ENCODE results near the gene CD99L2.
"Not testable (repeated sequence)": the region's sequence is repeated elsewhere in the genome, so short reads cannot be mapped to it uniquely, and the experiment has no call there.

CD99L2 gene

DNA sequence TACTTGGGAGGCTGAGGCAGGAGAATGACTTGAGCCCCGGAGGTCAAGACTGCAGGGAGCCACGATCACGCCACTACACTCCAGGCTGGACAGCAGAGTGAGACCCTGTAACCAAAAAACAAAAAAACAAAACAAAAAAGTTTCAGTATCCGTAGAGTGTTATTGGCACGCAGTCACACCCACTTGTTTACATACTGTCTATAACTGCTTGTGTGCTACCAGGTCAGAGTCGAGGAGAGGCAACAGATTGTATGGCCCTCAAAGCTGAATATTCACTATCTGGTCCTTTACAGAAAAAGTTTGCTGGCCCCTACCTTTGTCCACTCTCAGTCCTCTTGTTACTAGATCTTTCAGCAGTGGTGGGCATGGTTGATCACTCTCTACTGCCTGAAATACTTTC, 8.2 kb upstream of the CD99L2 start:
- Mint-ChIP-seq H3K36me3 (no peaks in the 10 kb centered on the region), H3K9me3 (ENCODE audit: low read depth) (no peaks in the 10 kb centered on the region), H3K27me3 (no peaks in the 10 kb centered on the region), H3K4me3 (no peak overlapping the region), H3K27ac (no peak overlapping the region), H3K4me1 (ENCODE audit: low read depth) (no peaks in the 10 kb centered on the region)

DNA sequence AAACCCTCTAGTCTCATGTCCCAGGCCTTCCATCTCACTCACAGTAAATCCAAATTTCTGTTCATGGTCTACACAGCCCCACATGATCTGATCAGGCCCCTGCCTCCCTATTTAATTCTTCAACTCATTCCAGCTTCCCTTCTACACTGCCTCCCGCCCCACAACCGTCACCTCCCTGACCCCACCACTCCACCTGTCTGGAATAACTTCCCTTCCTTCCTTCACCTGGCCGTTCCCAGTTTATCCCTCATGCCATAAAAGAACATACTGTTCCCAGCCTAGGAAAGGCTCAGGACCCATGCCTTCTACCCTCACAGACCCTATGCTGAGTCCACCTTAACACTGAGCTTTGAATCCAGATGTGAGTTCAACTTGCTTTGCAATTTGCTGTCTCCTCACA, 6.8 kb upstream of the CD99L2 start:
- Mint-ChIP-seq H3K27ac (no peak overlapping the region), H3K9me3 (ENCODE audit: low read depth) (no peaks in the 10 kb centered on the region), H3K36me3 (no peaks in the 10 kb centered on the region), H3K27me3 (no peaks in the 10 kb centered on the region), H3K4me3 (no peak overlapping the region), H3K4me1 (ENCODE audit: low read depth) (no peaks in the 10 kb centered on the region)

GRCh38 chrX:150903110-150903508, 4.6 kb upstream of the CD99L2 start:
- H3K27me3 Mint-ChIP-seq = no peaks in the 10 kb centered on the region
- no peak overlapping the region for H3K27ac Mint-ChIP-seq
- no peaks in the 10 kb centered on the region for H3K9me3 Mint-ChIP-seq (ENCODE audit: low read depth)
- H3K36me3 Mint-ChIP-seq = no peaks in the 10 kb centered on the region
- peaks cover 3% of the 10 kb centered on the region for H3K4me1 Mint-ChIP-seq (ENCODE audit: low read depth)
- no peak overlapping the region for H3K4me3 Mint-ChIP-seq

DNA sequence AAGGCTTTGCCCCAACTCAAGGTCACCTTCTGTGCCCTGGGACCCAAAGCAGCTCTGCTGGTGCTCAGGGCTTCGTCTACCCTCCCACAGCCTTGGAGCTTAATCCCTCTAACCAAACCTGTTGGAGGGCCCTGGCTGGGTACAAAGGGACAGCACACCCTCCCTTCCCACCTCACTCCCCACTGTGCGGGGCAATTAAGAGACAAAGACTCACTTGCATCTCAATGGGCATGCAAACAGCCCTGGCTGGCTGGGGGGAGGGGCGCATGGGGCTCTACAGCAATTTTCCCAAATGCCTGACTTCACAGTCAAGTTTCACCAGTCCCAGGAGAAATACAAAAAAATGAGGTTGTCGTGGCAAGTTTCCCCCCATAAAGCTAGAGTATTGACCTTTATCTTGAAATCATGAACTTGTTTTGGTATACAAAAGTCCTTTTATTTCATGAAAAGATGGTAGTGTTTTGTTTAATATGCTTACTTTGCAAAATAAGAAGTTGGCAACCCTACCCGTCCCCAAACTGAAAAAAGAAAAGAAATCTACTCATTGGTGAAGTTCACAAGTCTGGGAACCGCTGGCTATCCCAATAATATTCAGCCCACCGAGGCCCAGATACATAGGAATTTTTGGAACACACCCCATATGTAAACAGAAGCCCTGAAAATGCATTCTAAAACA, 4.1 kb upstream of the CD99L2 start:
- Mint-ChIP-seq H3K4me3 (no peak overlapping the region), H3K27me3 (no peaks in the 10 kb centered on the region), H3K27ac (no peak overlapping the region)

GRCh38 chrX:150899191-150899757, 806 bp upstream of the CD99L2 start:
- Mint-ChIP-seq H3K36me3 (no peaks in the 10 kb centered on the region), H3K4me3 (peak overlapping the region; percentile 88), H3K27ac (peak overlapping the region; percentile 46), H3K4me1 (ENCODE audit: low read depth) (peaks cover 11% of the 10 kb centered on the region), H3K27me3 (no peaks in the 10 kb centered on the region), H3K9me3 (ENCODE audit: low read depth) (no peaks in the 10 kb centered on the region)

More for the DNA sequence above, 4.1 kb upstream of the CD99L2 start:
- Mint-ChIP-seq H3K36me3 (no peaks in the 10 kb centered on the region), H3K9me3 (ENCODE audit: low read depth) (no peaks in the 10 kb centered on the region), H3K4me1 (ENCODE audit: low read depth) (peaks cover 4% of the 10 kb centered on the region)

DNA sequence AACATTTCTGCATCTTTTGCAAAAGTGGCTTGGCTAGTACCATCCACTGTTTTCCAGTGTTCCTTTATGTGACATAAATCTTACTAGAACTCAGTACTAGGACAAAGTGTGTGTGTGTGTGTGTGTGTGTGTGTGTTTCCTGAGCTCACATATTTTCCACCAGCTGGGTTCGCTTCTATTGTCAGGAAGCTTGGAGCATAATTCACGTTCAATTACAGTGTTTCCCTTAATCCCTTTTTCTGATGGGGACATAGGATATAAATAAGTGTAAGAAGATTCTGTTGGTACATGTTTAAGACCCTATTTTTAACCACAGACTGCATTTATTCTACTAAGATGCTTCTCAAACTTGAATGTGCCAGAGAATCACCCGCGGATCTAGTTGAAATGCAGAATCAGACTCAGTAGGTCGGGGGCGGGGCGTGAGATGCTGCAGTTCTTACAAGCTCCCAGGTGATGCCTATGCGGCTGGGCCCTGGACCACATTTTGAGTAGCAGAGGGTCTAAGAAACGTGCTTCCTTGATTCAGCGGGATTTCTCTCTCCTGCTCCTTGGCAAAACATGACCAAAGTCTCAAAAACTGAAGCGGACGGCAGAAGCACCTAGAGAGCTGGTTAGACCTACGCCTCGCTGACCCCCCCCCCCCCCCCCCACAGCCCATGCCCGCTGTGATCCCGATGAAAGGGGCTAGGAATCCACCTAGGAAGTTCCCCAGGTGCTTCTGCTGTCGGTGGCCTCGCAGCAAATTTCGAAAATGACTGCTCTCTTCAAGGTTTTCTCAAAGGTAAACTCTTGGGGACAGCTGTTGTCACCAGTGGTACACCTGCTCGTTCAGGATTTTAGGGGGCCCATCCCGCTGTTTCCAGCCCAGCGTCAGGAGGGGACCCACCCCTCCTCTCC, 797 bp downstream of the CD99L2 start:
- peak overlapping the region; percentile 54 for H3K27ac Mint-ChIP-seq

DNA sequence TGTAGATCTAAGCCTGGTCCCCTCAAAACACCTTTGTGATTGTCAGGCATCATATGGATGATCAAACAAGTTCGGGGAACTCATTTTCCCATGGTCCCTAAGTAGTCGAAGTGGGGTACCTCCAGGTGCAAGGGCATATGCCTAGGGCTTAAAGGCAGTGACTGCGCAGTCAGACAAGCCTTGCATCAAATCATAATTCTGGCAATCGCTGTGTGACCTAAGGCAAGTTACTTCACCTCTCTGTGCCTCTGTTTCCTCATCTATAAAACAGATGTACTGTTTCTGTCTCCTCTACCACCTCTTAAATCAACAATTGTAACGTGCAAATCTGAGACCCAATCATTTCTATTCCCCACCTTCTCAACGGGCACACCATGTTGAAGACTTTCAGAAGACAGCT, 1.8 kb downstream of the CD99L2 start:
- Mint-ChIP-seq H3K9me3 (ENCODE audit: low read depth) (no peaks in the 10 kb centered on the region), H3K4me1 (ENCODE audit: low read depth) (peaks cover 11% of the 10 kb centered on the region), H3K27me3 (no peaks in the 10 kb centered on the region), H3K36me3 (no peaks in the 10 kb centered on the region), H3K27ac (no peak overlapping the region), H3K4me3 (peak overlapping the region; percentile 31)

More for the DNA sequence above, 797 bp downstream of the CD99L2 start:
- Mint-ChIP-seq H3K36me3 (no peaks in the 10 kb centered on the region), H3K4me3 (peak overlapping the region; percentile 80), H3K9me3 (ENCODE audit: low read depth) (no peaks in the 10 kb centered on the region), H3K4me1 (ENCODE audit: low read depth) (peaks cover 11% of the 10 kb centered on the region), H3K27me3 (no peaks in the 10 kb centered on the region)

DNA sequence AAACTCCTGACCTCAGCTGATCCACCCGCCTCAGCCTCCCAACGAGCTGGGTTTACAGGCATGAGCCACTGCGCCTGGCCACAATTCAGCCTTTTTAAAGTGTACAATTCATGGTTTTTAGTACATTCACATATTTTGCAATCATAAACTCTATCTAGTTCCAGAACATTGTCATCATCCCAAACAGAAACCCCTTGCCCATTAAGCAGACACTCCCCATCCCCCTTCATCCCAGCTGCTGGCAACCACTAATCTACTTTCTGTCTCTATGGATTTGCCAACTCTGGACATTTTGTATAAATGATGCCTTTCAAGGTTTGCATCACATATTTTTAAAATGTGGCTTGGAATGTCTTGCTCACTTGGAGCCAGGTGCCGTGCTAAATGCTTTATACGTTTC, 4.5 kb downstream of the CD99L2 start:
- H3K36me3 Mint-ChIP-seq = no peaks in the 10 kb centered on the region
- no peak overlapping the region for H3K27ac Mint-ChIP-seq
- H3K4me3 Mint-ChIP-seq = no peak overlapping the region
- no peaks in the 10 kb centered on the region for H3K27me3 Mint-ChIP-seq
- no peaks in the 10 kb centered on the region for H3K9me3 Mint-ChIP-seq (ENCODE audit: low read depth)
- peaks cover 9% of the 10 kb centered on the region for H3K4me1 Mint-ChIP-seq (ENCODE audit: low read depth)

- Mint-ChIP-seq H3K27me3 (no peaks in the 10 kb centered on the region), H3K4me1 (ENCODE audit: low read depth) (no peaks in the 10 kb centered on the region), H3K36me3 (peaks cover 4% of the 10 kb centered on the region), H3K4me3 (no peak overlapping the region), H3K27ac (no peak overlapping the region), H3K9me3 (ENCODE audit: low read depth) (no peaks in the 10 kb centered on the region)
These were observed 9.3 kb downstream of the CD99L2 start for GRCh38 chrX:150889131-150889530.

- H3K4me1 Mint-ChIP-seq (ENCODE audit: low read depth) = peaks cover 3% of the 10 kb centered on the region
- peaks cover 4% of the 10 kb centered on the region for H3K36me3 Mint-ChIP-seq
- no peaks in the 10 kb centered on the region for H3K9me3 Mint-ChIP-seq (ENCODE audit: low read depth)
- H3K27me3 Mint-ChIP-seq = no peaks in the 10 kb centered on the region
- no peak overlapping the region for H3K27ac Mint-ChIP-seq
- no peak overlapping the region for H3K4me3 Mint-ChIP-seq
These were observed 10.5 kb downstream of the CD99L2 start for GRCh38 chrX:150887906-150888465.

GRCh38 chrX:150887268-150887667, 11.2 kb downstream of the CD99L2 start:
- H3K9me3 Mint-ChIP-seq (ENCODE audit: low read depth); H3K27ac Mint-ChIP-seq: not testable (repeated sequence)

GRCh38 chrX:150886381-150886780, 12.1 kb downstream of the CD99L2 start:
- peaks cover 6% of the 10 kb centered on the region for H3K4me1 Mint-ChIP-seq (ENCODE audit: low read depth)
- no peak overlapping the region for H3K4me3 Mint-ChIP-seq
- H3K27me3 Mint-ChIP-seq = no peaks in the 10 kb centered on the region
- peaks cover 4% of the 10 kb centered on the region for H3K36me3 Mint-ChIP-seq
- no peaks in the 10 kb centered on the region for H3K9me3 Mint-ChIP-seq (ENCODE audit: low read depth)
- H3K27ac Mint-ChIP-seq = no peak overlapping the region

More at GRCh38 chrX:150887268-150887667, 11.2 kb downstream of the CD99L2 start:
- H3K27me3 Mint-ChIP-seq; H3K4me1 Mint-ChIP-seq (ENCODE audit: low read depth); H3K36me3 Mint-ChIP-seq; H3K4me3 Mint-ChIP-seq: not testable (repeated sequence)

DNA sequence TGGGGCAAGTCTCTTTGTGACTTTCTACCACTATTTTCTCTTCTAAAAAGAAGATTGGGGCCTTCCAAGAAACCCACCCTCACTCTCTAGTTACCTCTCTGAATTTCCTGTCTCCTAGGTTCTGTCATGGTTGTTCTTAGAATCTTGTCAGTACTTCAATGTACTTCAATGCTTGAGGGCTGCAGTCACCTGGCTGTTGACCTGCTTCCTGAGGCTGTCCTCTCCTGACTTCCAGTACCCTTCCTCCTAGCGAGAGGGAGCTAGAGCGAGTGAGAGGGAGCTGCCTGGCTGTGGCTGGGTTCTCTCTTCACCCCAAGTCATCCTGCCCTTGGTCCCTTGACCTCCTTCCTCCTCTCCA, 17.7 kb downstream of the CD99L2 start:
- Mint-ChIP-seq H3K36me3 (peaks cover 3% of the 10 kb centered on the region), H3K27me3 (no peaks in the 10 kb centered on the region), H3K27ac (peak overlapping the region; percentile 83), H3K9me3 (ENCODE audit: low read depth) (no peaks in the 10 kb centered on the region), H3K4me3 (no peak overlapping the region), H3K4me1 (ENCODE audit: low read depth) (peaks cover 35% of the 10 kb centered on the region)

- peak overlapping the region; percentile 81 for H3K27ac Mint-ChIP-seq
- H3K9me3 Mint-ChIP-seq (ENCODE audit: low read depth) = no peaks in the 10 kb centered on the region
- H3K4me1 Mint-ChIP-seq (ENCODE audit: low read depth) = peaks cover 41% of the 10 kb centered on the region
- peaks cover 3% of the 10 kb centered on the region for H3K36me3 Mint-ChIP-seq
- H3K27me3 Mint-ChIP-seq = no peaks in the 10 kb centered on the region
- H3K4me3 Mint-ChIP-seq = peak overlapping the region; percentile 18
These were observed 18.3 kb downstream of the CD99L2 start for GRCh38 chrX:150879855-150880807.

Data from activated naive CD8-positive, alpha-beta T cell (primary cell).